ENCODE results near the gene TMEM132E. TPM values are rescaled to one million over a fixed set of nuclear protein-coding genes. Genes with fewer than 3 reads are reported as not detected.

Gene TMEM132E
- total RNA-seq, 1 donor from 2014 or later: not detected

DNA sequence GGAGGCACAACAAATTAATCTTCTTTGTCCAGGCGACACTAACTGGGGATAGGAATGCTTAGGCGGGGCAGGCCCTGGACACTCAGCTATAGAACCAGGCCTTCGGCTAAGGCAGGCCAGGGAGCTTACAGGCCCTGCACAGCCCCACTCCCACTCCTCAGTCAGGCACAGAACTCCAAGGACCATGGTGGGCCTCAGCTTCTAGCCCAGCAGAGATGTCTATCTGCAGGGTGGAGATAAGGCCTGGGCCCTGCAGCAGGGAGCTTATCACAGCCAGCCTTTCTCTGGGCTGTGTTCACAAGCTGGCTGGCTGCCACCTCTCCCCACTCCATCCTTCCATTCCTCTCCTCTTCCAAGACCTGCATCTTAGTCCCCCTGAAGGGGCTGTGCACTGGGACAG lies 68.1 kb downstream of the TMEM132E start:
- FAIRE-seq: no peak
- TF ChIP-seq, protein P1, sequence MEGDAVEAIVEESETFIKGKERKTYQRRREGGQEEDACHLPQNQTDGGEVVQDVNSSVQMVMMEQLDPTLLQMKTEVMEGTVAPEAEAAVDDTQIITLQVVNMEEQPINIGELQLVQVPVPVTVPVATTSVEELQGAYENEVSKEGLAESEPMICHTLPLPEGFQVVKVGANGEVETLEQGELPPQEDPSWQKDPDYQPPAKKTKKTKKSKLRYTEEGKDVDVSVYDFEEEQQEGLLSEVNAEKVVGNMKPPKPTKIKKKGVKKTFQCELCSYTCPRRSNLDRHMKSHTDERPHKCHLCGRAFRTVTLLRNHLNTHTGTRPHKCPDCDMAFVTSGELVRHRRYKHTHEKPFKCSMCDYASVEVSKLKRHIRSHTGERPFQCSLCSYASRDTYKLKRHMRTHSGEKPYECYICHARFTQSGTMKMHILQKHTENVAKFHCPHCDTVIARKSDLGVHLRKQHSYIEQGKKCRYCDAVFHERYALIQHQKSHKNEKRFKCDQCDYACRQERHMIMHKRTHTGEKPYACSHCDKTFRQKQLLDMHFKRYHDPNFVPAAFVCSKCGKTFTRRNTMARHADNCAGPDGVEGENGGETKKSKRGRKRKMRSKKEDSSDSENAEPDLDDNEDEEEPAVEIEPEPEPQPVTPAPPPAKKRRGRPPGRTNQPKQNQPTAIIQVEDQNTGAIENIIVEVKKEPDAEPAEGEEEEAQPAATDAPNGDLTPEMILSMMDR (IDR thresholded peaks at IDR 0.05; ENCODE audit: insufficient read depth, low read length, severe bottlenecking): no peak
- Histone ChIP-seq H3K36me3 (ENCODE audit: control insufficient read depth, insufficient read depth, low read length) (no peaks in the 10 kb centered on the region), H3K4me3 (ENCODE audit: low read depth, low read length) (no peak overlapping the region), H3K27me3 (ENCODE audit: control insufficient read depth, insufficient read depth, low read length) (no peaks in the 10 kb centered on the region)
- DNase-seq (ENCODE audit: low read depth): no peak

DNA sequence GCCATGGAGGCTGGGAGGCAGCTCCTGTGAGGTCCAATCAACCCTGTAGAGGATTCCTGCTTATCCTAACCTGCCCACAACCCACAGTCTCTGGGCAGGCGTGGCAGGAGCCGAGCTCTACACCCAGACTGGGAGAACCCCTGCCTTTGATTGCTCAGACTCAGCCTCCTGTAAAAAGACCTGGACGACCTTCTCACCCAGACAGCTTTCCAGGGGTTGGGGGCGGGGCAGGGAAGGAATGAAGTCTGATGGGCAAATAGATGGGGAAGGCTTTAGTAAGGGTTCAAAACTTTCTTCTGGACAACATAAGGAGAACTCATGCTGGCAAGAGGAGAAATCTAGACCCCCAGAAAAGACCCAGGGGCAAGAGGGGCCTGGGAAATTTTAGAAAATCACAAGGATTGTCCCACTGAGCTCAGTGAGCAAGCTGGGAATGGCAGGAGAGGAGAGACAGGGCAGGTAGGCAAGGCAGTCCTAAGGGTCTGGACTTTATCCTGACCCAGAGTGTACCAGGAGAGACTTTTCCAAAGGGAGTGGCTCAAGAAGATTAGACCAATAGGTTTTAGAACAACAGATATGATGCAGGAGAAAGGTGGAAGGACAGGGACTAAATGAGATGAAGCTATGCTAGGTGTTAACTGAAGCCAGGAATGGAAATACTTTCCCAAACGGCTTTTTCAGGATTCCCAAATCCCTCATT lies 70.8 kb downstream of the TMEM132E start:
- Histone ChIP-seq H3K4me3 (ENCODE audit: low read depth, low read length) (no peak overlapping the region), H3K27me3 (ENCODE audit: control insufficient read depth, insufficient read depth, low read length) (no peaks in the 10 kb centered on the region), H3K36me3 (ENCODE audit: control insufficient read depth, insufficient read depth, low read length) (no peaks in the 10 kb centered on the region)
- FAIRE-seq (no peak), DNase-seq (ENCODE audit: low read depth) (no peak)
- TF ChIP-seq, protein P1 (IDR thresholded peaks at IDR 0.05; ENCODE audit: insufficient read depth, low read length, severe bottlenecking): no peak

DNA sequence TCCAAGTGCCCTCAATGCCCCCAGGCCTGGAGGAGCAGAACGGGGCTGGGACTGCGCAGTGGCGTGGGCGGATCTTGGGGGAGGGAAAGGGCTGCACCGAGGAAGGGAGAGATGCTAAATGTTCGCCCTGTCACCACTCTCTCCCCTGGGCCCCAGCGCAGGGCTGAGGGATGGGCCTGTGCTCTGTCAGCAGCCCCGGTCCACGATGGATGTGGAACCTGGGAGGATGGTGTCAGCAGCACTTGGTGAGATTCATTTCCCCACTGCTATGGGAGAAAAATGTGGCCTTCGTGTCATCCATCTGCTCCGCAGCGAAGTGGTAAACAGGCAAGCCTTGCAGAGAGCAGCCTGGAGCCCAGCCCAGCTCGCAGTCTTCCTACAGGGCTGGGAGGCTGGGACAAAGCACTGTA lies 72.0 kb downstream of the TMEM132E start:
- FAIRE-seq (no peak), DNase-seq (ENCODE audit: low read depth) (no peak)
- H3K4me3 ChIP-seq (ENCODE audit: low read depth, low read length): no peak overlapping the region
- TF ChIP-seq, protein P1 (IDR thresholded peaks at IDR 0.05; ENCODE audit: insufficient read depth, low read length, severe bottlenecking): no peak
- no peaks in the 10 kb centered on the region for H3K36me3 ChIP-seq (ENCODE audit: control insufficient read depth, insufficient read depth, low read length)
- H3K27me3 ChIP-seq (ENCODE audit: control insufficient read depth, insufficient read depth, low read length): no peaks in the 10 kb centered on the region

DNA sequence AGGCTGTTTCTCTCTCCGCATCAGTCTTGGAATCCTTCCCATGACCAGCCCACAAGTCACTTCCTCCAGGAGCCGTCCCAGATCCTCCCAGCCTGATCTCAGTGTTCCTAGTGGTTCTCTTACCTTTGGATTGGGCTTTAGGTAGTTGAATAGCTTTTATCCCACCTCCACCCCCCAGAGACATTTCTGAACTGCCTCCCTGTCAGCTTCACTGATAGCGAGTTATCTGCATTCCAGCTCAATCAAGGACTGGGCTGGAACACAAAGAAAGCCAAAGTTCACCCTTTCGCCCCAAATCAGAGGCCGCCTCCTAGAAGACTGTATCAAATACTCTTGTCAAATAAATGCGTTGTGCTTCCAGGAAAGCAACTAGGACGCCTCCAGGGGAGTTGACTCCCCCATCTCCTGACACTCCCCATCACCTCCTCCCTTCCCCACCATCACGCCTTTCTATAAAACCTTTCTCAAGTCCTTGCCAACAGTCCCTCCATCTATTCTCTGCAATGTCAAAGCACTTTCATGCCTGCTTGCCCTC lies 72.7 kb downstream of the TMEM132E start:
- Histone ChIP-seq H3K36me3 (ENCODE audit: control insufficient read depth, insufficient read depth, low read length) (no peaks in the 10 kb centered on the region), H3K4me3 (ENCODE audit: low read depth, low read length) (no peak overlapping the region), H3K27me3 (ENCODE audit: control insufficient read depth, insufficient read depth, low read length) (no peaks in the 10 kb centered on the region)
- no peak for DNase-seq (ENCODE audit: low read depth)
- TF ChIP-seq, protein P1 (IDR thresholded peaks at IDR 0.05; ENCODE audit: insufficient read depth, low read length, severe bottlenecking): no peak
- FAIRE-seq: no peak

DNA sequence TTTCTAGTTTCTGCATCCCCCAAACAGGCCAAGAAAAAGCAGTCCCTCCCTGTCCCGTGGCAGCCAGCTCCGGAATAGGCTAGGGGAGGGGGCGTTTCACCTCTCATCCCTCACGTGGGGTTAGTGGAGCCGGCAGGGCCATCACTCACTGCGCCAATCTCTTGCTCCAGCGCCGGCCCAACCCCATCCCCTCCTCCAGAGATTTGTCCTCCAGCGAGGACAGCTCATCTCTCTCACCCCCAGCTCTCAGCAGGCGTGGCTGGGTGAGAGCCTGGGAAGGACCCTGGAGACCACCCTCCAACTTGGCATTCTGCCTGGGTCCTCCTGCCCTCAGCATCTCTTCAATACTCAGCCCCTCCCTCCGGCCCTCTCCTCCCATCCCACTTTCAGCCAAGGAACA lies 74.1 kb downstream of the TMEM132E start:
- no peak for FAIRE-seq
- H3K27me3 ChIP-seq (ENCODE audit: control insufficient read depth, insufficient read depth, low read length): no peaks in the 10 kb centered on the region
- TF ChIP-seq, protein P1 (IDR thresholded peaks at IDR 0.05; ENCODE audit: insufficient read depth, low read length, severe bottlenecking): no peak

More for the DNA sequence above, 74.1 kb downstream of the TMEM132E start:
- no peak overlapping the region for H3K4me3 ChIP-seq (ENCODE audit: low read depth, low read length)
- no peaks in the 10 kb centered on the region for H3K36me3 ChIP-seq (ENCODE audit: control insufficient read depth, insufficient read depth, low read length)
- no peak for DNase-seq (ENCODE audit: low read depth)

All from bronchial epithelial cell (primary cell).